Measurements from ENCODE around the gene RNF223.
A peak's percentile ranks its signal among the peaks of the same experiment; 100 is the strongest.
"Not testable (repeated sequence)": the region's sequence is repeated elsewhere in the genome, so short reads cannot be mapped to it uniquely, and the experiment has no call there.

Gene RNF223

DNA sequence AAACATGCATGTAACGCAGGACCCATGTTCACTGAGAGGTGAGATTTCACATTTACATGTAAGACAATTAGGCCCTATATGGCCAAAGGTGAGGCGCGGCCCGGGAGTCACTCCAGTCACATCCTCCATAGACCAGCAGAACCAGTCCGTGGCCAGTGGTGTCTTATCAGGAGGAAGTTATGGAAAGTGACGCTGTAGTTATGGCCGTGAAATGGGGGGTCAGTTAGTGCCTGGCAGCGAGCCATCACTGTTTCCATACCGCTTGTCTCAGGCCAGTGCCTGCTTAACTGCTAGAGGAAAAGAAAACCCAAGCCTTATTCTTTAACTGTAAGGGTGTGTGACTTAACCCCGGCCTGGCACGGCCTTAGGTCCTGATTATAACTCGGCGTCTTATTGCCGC, 35.6 kb upstream of the RNF223 start:
- DNase-seq, result no peak
- no peak for ATAC-seq

DNA sequence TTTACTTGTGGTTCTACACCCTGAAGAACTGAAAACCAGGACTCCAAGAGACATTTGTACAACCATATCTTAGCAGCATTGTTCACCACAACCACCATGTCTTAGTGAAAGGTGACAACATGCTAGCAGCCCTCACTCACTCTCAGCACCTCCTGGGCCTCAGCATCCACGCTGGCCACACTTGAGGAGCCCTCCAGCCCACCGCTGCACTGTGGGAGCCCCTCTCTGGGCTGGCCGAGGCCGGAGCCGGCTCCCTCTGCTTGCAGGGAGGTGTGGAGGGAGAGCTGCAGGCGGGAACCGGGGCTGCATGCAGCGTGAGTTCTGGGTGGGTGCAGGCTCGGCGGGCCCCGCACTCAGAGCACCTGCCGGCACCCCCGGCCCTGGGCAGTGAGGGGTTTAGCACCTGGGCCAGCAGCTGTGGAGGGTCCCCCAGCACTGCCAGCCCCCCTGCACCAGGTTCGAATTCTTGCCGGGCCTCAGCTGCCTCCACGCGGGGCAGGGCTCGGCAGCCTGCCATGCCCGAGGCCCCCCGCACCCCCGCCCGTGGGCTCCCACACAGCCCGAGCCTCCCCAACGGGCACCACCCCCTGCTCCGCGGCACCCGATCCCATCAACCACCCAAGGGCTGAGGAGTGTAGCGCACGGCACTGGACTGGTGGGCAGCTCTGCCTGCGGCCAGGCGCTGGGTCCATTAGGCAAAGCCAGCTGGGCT, 32.6 kb upstream of the RNF223 start:
- DNase-seq (no peak), ATAC-seq (no peak)

DNA sequence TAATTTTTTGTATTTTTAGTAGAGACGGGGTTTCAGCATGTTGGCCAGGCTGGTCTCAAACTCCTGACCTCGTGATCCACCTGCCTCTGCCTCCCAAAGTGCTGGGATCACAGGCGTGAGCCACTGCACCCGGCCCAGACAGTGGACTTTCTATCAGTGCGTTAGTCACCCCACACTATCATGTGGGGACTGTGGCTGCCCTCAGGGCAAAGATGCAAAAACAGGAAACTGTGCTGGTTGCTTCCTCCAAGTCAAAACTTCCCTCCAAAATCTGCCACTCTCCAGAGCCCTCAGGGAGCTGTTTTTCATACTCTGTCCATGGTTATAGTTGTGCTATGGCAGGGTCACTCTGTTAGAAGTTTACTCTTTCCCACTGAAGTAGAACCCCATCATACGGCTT, 30.0 kb upstream of the RNF223 start:
- ATAC-seq, result peak; percentile 83

DNA sequence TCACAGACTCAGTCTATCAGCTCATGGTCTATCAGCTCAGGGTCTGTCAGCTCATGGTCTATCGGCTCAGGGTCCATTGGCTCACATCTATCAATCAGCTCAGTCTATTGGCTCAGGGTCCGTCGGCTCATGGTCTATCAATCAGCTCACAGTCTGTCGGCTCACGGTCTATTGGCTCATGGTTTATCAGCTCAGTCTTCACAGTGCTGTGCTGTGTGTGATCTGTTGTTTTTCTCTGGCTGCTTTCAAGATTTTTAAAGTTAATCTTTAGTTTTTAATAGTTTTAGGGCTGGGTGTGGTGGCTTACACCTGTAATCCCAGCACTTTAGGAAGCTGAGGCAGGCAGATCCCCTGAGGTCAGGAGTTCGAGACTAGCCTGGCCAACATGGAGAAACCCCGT, 27.4 kb upstream of the RNF223 start:
- DNase-seq (no peak), ATAC-seq (no peak)

More for the DNA sequence above, 30.0 kb upstream of the RNF223 start:
- DNase-seq, result peak; percentile 32

DNA sequence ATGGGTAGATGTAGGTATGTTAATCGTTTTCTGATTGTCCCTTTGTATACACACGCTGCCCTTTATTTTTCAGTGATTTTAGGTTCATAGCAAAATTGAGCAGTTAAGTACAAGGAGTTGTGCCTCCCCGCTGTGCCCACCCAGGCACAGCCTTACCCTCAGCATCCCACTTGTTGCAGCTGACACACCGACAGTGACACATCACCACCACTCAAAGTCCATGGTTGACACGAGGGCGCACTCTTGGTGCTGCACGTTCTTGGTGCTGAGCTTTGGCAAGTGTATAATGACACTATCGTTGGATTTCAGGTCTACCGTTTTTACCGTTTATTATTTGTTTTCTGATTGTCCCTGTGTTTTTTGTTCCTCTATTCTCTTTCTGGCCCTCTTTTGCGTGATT, 26.2 kb upstream of the RNF223 start:
- ATAC-seq (no peak), DNase-seq (no peak)

DNA sequence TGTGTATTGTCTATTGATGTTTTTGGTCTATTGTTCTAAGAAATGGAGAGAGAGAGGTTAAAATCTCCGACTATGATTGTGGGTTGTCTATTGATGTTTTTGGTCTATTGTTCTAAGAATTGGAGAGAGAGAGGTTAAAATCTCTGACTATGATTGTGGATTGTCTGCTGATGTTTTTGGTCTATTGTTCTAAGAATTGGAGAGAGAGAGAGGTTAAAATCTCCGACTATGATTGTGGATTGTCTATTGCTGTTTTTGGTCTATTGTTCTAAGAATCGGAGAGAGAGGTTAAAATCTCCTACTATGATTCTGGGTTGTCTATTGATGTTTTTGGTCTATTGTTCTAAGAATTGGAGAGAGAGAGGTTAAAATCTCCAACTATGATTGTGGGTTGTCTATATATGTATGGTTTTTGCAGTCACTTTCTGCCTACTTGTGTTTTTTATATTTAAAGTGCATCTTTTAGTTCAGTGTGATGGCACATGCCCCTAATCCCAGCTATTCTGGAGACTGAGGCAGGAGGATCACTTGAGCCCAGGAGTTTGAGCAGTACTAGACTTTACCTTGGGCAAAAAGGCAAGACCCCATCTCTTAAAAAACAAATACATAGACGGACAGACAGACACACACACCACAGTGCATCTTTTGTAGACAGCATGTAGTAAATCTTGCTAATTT, 25.5 kb upstream of the RNF223 start:
- ATAC-seq (no peak), DNase-seq (no peak)

DNA sequence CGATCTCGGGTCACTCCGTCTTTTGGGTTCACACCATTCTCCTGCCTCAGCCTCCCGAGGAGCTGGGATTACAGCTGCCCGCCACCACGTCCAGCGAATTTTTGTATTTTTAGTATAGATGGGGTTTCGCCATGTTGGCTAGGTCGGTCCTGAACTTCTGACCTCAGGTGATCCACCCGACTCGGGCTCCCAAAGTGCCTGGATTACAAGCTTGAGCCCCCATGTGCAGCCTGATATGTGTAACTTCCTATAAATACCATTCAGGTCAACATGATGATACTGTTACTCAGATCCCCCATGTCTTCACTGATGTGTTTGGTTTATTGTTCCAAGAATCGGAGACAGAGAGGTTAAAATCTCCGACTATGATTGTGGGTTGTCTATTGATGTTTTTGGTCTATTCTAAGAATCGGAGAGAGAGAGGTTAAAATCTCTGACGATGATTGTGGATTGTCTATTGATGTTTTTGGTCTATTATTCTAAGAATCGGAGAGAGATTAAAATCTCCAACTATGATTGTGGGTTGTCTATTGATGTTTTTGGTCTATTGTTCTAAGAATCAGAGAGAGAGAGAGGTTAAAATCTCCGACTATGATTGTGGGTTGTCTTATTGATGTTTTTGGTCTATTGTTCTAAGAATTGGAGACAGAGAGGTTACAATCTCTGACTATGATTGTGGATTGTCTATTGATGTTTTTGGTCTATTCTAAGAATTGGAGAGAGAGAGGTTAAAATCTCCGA, 24.7 kb upstream of the RNF223 start:
- DNase-seq, result no peak
- ATAC-seq, result peak; percentile 88

DNA sequence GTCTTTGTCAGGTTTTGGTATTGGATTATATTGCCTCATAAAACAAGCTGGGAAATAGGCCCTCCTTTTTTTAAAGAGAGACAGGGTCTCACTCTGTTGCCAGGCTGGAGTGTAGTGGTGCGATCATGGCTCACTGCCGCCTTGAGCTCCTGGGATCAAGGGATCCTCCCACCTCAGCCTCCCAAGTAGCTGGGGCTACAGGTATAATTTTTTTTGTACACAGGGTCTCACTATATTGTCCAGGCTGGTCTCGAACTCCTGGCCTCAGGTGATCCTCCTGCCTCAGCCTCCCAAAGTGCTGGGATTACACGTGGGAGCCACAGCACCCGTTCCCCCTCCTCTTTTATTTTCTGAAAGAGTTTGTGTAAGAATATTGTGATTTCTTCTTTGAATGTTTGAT, 22.0 kb upstream of the RNF223 start:
- DNase-seq, ATAC-seq: not testable (repeated sequence)

DNA sequence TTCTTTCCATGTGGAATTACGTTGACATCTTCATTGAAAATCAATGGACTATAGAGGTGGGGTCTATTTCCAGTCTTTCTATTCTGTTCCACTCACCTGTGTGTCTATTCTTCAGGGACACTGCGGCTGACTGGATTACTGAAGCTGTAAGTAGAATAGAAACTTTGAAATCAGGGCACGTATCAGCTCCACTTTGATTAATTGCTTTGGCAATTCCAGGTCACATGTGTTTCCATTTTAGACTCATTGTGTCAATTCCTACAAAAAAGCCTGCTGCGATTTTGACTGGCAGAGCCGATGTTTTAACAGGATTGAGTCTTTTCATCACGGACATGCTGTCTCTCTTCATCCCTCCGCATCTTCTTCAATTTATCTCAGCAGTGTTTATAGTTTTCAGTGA, 20.9 kb upstream of the RNF223 start:
- DNase-seq, result no peak
- no peak for ATAC-seq

DNA sequence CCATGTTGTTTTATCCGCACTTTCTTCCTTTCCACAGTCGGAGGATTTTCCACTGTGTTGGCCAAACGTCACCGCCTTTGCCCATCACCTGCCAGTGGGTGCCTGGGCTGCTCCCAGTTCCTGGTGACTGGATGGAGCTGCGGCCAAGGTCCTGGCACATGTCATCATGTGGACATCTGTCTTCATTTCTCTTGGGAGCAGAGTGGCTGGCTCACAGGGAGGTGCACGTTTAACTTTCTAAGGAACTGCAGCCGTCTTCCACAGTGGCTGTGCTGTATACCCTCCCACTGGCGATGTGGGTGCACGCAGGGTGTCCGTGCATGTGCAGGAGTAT, 19.5 kb upstream of the RNF223 start:
- no peak for ATAC-seq
- DNase-seq, result peak; percentile 2

DNA sequence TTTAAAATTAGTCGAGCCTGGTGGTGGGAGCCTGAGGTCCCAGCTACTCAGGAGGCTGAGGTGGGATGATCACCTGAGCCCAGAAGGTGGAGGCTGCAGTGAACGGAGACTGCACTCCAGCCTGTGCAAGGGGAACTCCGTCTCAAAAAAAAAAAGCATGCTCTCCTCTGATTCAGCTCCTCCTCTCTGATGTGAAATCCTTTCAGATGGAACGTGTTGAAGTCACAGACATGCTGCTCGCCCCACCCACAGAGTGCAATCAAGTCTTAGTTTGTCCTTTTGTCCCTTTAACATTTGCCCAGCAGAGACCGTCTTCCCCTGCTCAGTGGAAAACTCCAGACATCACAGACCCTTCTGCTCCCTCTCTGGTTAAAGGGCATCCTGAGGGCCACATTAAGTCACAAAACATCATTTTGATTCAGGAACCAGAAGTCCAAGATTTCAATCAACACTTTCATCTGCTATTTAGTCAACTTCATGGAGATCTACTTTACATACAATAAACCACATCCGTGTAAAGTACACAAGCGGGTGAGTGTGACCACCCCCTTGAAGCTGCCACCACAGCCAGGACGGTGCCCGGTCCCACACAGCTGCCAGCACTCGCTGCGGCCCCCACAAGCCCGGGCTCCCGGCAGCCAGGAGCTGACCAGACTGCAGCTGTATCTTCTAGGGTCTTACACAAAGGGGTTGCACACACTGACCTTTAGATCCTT, 18.9 kb upstream of the RNF223 start:
- DNase-seq (peak; percentile 3), ATAC-seq (peak; percentile 34)

DNA sequence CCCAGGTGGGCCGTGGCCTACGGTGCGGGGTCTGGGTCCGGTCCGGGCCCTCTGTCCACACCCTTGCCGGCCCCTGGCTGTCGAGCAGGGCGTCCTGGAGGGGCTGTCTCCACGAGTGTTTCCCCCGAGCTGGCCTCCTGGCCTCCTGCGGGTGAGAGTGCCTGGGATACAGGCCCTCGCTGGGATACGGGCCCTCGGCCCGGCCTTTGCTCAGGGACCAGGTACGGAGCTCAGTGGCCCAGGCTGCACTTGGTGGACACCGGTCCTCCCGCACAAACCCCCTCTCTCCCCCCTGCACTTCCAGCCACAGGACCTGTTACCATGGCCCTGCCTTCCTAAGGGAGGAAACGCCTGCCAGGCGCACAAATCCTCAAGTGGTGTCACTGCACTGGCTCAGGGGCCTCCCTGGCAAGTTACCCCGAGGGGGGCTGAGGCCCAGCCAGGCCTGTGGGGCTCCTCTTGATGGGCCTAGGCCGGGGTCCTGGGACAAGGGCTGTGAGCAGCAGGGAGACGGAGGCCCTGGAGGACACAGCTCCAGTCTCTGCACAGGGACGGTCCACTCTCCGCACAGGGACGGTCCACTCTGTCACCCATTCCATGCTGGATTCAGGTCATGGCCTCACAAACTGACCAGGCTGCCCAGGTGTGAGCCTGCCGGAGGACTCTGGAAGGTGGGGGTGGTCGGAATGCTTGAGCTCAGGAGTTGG, 18.2 kb upstream of the RNF223 start:
- DNase-seq (peak; percentile 2), ATAC-seq (no peak)

DNA sequence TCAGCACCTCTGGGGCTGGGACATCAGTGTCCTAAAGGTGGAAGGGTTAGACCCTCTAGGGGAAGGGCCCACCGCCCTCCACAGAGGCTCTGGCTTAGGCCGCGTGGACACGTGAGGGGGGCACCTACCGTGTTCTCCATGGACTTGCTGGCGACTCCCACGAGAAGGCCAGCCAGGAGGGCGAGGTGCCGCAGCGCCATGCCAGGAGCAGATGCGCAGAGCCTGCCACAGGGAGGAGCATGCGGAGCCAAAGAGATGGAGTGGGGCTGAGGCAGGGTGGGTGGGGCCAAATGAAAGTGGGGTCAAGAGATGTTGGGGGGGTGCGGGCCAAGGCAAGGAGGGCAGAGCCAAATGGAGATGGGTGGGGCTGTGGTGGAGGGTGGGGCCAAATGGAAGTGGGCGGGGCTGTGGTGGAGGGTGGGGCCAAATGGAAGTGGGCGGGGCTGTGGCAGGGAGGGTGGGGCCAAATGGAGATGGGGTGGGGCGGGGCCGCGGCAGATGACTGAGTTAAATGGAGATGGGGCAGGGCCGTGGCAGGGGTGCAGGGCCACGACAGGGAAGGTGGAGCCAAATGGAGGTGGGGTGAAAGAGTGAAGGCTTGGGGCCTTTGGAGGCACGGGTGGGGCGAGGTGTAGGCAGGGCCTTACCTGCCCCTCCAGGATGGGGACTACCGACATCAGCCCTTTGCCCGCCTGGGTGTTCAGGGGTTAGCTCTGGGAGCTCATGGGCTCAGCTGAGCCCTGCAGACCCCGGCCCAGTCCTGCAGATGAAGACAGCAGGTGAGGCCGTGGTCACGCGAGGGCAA, 17.4 kb upstream of the RNF223 start:
- ATAC-seq, result no peak
- peak; percentile 28 for DNase-seq

DNA sequence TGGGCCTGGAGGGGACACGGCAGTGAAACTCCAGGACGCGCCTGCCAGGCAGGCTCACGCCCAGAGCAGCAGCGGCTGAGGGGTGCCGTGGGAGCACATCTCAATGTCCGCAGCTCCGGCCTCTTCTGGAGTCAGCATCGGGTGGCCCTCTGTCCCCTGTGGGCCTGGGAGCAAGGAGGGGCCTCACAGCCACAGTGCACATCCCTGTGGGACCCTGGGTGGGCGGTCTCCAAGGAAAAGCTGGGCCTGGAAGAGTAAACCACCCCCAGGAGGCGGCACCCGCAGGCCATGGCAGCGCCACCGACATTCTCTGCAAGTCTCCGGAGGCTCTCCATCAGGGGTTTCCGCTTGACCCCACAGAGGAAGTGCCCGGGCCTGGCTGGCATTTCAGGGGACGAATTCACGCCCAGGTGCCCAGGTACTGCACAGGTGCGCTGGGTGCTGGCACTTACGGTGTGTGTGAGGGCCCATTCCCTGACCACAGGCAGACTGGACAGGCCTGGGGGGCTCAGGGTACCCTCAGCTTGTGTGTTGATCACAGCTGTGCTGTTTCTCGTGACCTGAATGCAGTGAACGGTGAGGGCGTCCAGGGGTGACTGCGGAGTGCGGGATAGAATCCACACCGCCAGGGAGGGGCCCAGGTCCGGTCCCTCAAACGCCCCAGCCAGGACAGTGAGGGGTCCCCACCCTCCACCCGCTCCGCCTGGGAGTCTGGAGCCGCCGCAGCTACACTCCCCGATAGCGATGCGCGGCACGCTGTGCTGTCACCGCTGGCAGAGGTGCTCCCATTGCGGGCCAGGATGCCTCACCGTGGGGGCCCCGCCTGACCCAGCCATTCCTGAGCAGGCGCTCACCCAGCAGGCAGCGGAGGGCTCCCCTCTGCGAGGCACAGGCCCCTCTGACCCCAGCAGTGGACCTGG, 16.6 kb upstream of the RNF223 start:
- peak; percentile 2 for DNase-seq

DNA sequence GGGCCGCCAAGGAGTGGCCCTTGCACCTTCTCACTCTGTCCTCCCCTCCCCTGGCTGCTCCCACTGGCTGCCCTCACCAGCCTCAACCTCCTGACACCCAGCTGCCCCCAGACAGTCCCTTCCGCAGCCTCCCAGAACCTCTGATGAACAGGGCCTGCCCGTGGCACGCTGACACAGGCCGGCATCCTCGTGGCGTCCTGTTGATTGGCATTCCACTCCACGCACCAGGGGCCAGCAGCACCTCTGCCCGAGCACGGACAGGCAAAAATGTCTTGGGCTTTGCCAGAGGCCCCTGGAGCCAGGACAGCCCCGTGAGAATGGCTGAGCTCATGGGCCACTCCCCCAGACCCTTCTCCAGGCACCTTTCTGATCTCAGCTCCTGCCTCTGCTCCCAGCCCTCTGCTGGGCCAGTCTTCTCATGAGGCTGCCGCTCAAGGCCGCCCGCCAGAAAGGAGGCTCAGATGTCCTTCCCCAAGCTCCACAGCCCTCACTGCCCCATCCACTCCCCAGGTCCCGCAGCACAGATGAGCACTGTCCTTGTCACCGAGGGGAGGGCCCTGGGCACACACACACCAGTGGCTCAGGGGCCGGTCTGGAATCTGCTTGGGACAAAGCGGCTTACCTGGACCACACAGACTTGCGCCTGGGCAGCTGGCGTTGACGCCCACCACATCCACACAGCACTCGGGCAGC, 15.8 kb upstream of the RNF223 start:
- DNase-seq, result peak; percentile 3
- ATAC-seq, result no peak

More for the DNA sequence above, 16.6 kb upstream of the RNF223 start:
- no peak for ATAC-seq

DNA sequence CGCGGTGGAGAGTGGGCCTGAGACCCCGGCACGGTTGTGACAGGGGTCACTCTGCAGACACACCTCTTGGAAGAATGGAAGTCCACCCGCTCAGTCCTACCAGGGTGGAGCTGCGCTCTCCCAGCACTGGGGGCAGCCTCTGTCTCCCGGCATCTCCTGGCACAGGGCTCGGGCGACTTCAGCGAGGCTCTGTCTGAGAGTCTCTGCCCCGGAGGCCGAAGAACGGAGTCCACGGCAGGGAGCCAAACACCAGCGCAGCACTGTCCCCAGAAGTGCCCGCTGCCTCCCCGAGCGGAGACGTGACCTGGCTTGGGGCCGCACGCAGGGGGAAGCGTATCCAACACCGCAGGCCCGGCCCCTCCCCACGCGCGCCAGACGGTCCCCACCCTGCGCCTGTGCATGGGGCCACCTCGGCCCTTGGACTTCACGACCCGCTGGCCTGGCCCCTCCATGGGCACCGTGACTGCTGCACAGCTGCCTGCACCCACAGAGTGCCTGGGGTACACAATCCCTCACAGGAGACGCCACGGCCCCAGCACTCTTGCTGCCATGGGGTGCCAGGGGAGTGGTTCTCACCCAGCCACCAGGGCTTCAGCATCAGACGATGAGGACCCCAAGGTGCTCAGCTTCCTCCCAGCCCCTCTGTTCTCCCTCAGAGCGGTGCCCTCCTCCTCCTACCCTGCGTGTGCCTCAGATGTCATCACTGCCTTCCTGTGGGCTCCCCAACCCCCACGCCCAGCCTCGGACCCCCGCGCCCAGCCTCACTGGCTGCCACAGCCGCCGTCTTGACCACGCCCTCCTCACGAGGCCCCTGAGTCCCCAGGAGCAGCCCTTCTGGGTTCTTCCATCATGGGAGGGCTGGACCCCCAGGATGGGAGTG, 14.9 kb upstream of the RNF223 start:
- DNase-seq (peak; percentile 2), ATAC-seq (no peak)

DNA sequence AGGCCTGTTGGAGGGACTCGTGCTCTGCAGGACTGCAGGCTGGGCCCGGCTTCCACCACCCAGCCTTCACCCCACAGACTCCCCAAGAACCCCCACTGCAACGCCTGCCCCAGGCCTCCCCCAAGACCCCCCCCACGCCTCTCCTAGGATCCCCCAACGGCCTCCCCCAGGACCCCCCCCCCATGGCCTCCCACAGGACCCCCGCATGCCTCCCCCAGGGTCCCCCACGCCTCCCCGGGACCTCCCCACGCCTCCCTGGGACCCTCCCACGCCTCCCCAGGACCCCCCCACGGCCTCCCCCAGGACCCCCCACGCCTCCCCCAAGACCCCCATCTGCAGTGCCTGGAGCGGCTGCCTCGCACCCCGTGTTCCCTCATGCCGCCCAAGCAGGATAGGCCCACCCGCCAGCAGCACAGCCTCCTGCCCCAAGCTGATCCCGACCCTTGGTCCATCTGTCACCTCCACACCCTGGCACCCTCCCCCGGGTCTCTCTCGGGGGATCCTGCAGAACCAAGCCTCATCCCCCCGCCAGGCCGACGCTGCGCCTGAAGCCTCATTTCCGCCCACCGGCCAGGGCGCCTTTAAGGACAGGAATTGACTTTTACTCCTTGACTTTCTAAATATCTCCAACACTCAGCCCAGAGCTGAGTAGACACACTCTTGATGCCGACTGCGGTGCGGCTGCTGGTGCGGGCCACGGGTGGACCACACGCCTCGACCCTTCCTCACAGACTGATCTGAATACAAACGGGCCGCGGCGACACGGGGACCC, 14.1 kb upstream of the RNF223 start:
- no peak for ATAC-seq
- DNase-seq, result peak; percentile 2
